Measurements from ENCODE around the gene SLFN12. TPM values are rescaled to one million over a fixed set of nuclear protein-coding genes. Genes with fewer than 3 reads are reported as not detected.
A peak's percentile ranks its signal among the peaks of the same experiment; 100 is the strongest.

The SLFN12 gene
- total RNA-seq, 4 donors from 2014 or later = 11.6 to 20.1 (median 15.9) TPM

- TF ChIP-seq CTCF (IDR thresholded peaks at IDR 0.05) (no peak), EP300 (IDR thresholded peaks at IDR 0.05) (no peak), POLR2A (IDR thresholded peaks at IDR 0.05) (no peak)
- Histone ChIP-seq H3K9me3 (peaks cover 0 to 13% (median 0%) of the 10 kb centered on the region in 4 donors), H3K27ac (no peak overlapping the region), H3K27me3 (no peaks in the 10 kb centered on the region), H3K4me3 (no peak overlapping the region), H3K36me3 (peaks cover 0 to 18% (median 0%) of the 10 kb centered on the region in 3 donors), H3K4me1 (peaks cover 0 to 62% (median 13%) of the 10 kb centered on the region in 4 donors)
- DNase-seq (ENCODE audit: low spot score in 2 of 2) = no peak
- WGBS, 2 donors = 65 to 72% methylated on average over 3 of the region's 3 CpGs
These were observed 60.4 kb downstream of the SLFN12 start for GRCh38 chr17:35371934-35372333.

- no peak overlapping the region for H3K4me3 ChIP-seq
- peaks cover 0 to 13% (median 0%) of the 10 kb centered on the region in 4 donors for H3K9me3 ChIP-seq
- 46 to 53% methylated on average over 4 of the region's 4 CpGs for WGBS, 2 donors
- H3K4me1 ChIP-seq = peaks cover 0 to 40% (median 9%) of the 10 kb centered on the region in 4 donors
- no peaks in the 10 kb centered on the region for H3K27me3 ChIP-seq
- H3K36me3 ChIP-seq = peaks cover 0 to 40% (median 0%) of the 10 kb centered on the region in 3 donors
- DNase-seq (ENCODE audit: low spot score in 2 of 2) = peak in 1 of 2 donors; percentile 31
- no peak for TF ChIP-seq CTCF (IDR thresholded peaks at IDR 0.05)
- H3K27ac ChIP-seq = peak overlapping the region in 1 of 4 donors; percentile 49
These were observed 64.0 kb downstream of the SLFN12 start for GRCh38 chr17:35368081-35368830.

- H3K27ac ChIP-seq = no peak overlapping the region
- no peaks in the 10 kb centered on the region for H3K27me3 ChIP-seq
- no peak for DNase-seq (ENCODE audit: low spot score in 2 of 2)
- no peak overlapping the region for H3K4me3 ChIP-seq
- peaks cover 0 to 24% (median 0%) of the 10 kb centered on the region in 4 donors for H3K4me1 ChIP-seq
- peaks cover 0 to 76% (median 0%) of the 10 kb centered on the region in 3 donors for H3K36me3 ChIP-seq
- 38 to 61% methylated on average over 1 of the region's 1 CpG for WGBS, 2 donors
- H3K9me3 ChIP-seq = no peaks in the 10 kb centered on the region
- TF ChIP-seq POLR2A (IDR thresholded peaks at IDR 0.05) (no peak), CTCF (IDR thresholded peaks at IDR 0.05) (no peak), EP300 (IDR thresholded peaks at IDR 0.05) (no peak)
These were observed 71.3 kb downstream of the SLFN12 start for GRCh38 chr17:35361027-35361426.

Small RNA genes within 50 kb of the gene (small RNA-seq; reads per million reads assigned to genes)
- not detected for gene AC060766.3
- not detected for gene AC060766.5

Other genes starting within 250 kb of the SLFN12 start
- gene SLC35G3, start 238.1 kb downstream of the SLFN12 start, total RNA-seq = not detected
- 10 to 100 TPM; 21.2 to 22.4 (median 21.6) TPM for gene SLFN5, start 189.4 kb downstream of the SLFN12 start, total RNA-seq
- 10 to 100 TPM; 46.3 to 55.8 (median 51.1) TPM for gene SLFN11, start 58.9 kb downstream of the SLFN12 start, total RNA-seq
- gene SLFN13, start 16.3 kb upstream of the SLFN12 start, total RNA-seq = 10 to 100 TPM in 1 of 4 donors, 1 to 10 TPM in 3; 2.3 to 23.6 (median 4.9) TPM
- 1 to 10 TPM; 1.2 to 2.0 (median 1.4) TPM for gene SLFN12L, start 105.2 kb upstream of the SLFN12 start, total RNA-seq
- gene SLFN14, start 128.3 kb upstream of the SLFN12 start, total RNA-seq = not detected
- gene PEX12, start 146.1 kb upstream of the SLFN12 start, total RNA-seq = 10 to 100 TPM in 2 of 4 donors, 1 to 10 TPM in 2; 4.2 to 10.8 (median 9.7) TPM
- gene AP2B1, start 154.8 kb upstream of the SLFN12 start, total RNA-seq = 10 to 100 TPM; 59.9 to 77.7 (median 62.0) TPM